WERI-Rb-1 (cell line): ENCODE data around the gene DNM2.
A peak's percentile ranks its signal among the peaks of the same experiment; 100 is the strongest.
"Not testable (repeated sequence)": the region's sequence is repeated elsewhere in the genome, so short reads cannot be mapped to it uniquely, and the experiment has no call there.

Experiments
- DNase-seq: peaks from one replicate; pipeline ENCODE4 v3.0.0-alpha.2; 2020
- H3K27ac ChIP-seq: fragments of 250-450 bp; sonication (Bioruptor Pico); 2 replicates; pipeline ENCODE4 v1.5.1; 2020; ENCODE audit warnings: mild to moderate bottlenecking, moderate library complexity
- H3K27me3 ChIP-seq: fragments of 250-450 bp; sonication (Bioruptor Pico); 2 replicates; pipeline ENCODE4 v1.5.1; 2021; ENCODE audit warnings: mild to moderate bottlenecking, low read depth, moderate library complexity; ENCODE audit not compliant: insufficient read depth, severe bottlenecking
- H3K36me3 ChIP-seq: fragments of 250-450 bp; sonication (Bioruptor Pico); 2 replicates; pipeline ENCODE4 v1.5.1; 2020; ENCODE audit warnings: mild to moderate bottlenecking, moderate library complexity
- H3K4me3 ChIP-seq: 2 replicates; pipeline ENCODE4 v1.5.1; 2011; ENCODE audit warnings: low read depth, mild to moderate bottlenecking, control low read depth, low read length
- H3K9me3 ChIP-seq: fragments of 250-450 bp; sonication (Bioruptor Pico); 2 replicates; pipeline ENCODE4 v1.5.1; 2021; ENCODE audit warnings: mild to moderate bottlenecking, moderate library complexity; ENCODE audit not compliant: severe bottlenecking
- TF ChIP-seq, protein P1 (sequence below): IDR thresholded peaks from 2 replicates; pipeline ENCODE4 v1.5.1; 2011; ENCODE audit warnings: low read depth, mild to moderate bottlenecking, control low read depth, inconsistent platforms, low read length

The DNM2 gene

DNA sequence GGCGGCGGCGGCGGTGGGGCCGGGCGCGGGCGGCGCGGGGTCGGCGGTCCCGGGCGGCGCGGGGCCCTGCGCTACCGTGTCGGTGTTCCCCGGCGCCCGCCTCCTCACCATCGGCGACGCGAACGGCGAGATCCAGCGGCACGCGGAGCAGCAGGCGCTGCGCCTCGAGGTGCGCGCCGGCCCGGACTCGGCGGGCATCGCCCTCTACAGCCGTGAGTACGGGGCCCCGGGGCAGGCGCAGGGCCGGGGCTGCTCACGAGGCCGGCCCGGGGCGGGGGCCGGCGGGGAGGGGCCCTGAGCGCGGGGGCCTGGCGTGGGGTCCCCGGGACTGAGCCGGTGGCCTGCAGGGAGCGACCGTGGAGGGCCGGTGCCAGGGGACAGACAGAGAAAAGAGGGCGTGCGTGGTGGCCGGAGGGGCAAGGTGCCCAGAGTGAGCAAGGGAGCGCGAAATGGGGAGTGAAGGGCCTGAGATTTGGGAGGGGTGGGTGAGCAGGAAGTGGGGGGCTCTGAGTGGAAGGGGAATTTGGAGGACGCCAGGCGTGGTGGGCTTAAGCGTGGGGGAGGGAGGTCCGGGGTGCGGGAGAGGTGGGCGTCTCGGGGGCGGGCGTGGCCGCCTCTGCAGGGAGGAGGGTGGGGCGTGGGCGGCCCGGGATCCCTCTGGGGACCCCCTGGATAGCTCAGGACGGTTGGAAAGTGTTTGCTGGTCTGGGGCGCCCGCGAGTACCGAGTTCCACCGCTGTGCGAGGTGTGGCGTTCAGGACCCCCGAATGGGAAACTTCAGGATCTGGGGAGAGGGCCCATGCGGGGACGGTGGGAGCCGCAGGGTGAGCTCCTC, 154.0 kb downstream of the DNM2 start:
- H3K4me3 ChIP-seq, result peak overlapping the region; percentile 79
- H3K9me3 ChIP-seq, result no peaks in the 10 kb centered on the region
- peak overlapping the region; percentile 87 for H3K27ac ChIP-seq
- TF ChIP-seq, protein P1, sequence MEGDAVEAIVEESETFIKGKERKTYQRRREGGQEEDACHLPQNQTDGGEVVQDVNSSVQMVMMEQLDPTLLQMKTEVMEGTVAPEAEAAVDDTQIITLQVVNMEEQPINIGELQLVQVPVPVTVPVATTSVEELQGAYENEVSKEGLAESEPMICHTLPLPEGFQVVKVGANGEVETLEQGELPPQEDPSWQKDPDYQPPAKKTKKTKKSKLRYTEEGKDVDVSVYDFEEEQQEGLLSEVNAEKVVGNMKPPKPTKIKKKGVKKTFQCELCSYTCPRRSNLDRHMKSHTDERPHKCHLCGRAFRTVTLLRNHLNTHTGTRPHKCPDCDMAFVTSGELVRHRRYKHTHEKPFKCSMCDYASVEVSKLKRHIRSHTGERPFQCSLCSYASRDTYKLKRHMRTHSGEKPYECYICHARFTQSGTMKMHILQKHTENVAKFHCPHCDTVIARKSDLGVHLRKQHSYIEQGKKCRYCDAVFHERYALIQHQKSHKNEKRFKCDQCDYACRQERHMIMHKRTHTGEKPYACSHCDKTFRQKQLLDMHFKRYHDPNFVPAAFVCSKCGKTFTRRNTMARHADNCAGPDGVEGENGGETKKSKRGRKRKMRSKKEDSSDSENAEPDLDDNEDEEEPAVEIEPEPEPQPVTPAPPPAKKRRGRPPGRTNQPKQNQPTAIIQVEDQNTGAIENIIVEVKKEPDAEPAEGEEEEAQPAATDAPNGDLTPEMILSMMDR, result 0 out of 2 replicates have a peak, but pooled peaks have one; percentile 25
- DNase-seq, result peak; percentile 39
- peaks cover 25% of the 10 kb centered on the region for H3K36me3 ChIP-seq
- no peaks in the 10 kb centered on the region for H3K27me3 ChIP-seq

DNA sequence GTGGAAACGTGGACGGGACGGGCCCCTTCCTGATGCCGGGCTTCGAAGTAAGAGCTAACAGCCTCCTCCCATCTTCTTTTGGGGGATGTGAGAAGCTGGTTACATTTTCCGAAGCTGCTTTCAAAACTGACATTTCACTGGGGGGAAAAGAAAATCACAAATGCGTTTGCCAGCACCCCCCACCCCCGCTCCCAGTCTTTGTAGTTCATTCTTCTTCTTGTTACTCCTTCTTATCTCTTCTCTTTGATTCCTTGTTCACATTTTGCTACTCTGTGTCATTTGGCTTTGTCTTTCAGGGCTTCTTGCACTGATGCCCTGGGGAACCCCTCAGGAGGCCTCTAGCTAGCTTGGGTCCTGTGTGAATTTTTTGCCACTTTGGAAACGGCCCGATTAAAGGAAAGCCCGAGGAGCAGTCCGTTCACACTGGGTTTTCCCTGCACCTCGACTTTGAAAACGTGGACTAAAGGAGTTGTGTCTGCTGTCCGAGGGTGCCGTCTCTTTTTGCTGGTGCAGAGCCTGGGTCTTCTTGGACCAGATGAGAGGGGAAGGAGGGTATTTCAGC, 154.7 kb downstream of the DNM2 start:
- TF ChIP-seq, protein P1, result no peak
- Histone ChIP-seq H3K4me3 (peak overlapping the region; percentile 79), H3K27me3 (no peaks in the 10 kb centered on the region), H3K27ac (peak overlapping the region; percentile 87), H3K36me3 (peaks cover 30% of the 10 kb centered on the region), H3K9me3 (no peaks in the 10 kb centered on the region)
- no peak for DNase-seq

DNA sequence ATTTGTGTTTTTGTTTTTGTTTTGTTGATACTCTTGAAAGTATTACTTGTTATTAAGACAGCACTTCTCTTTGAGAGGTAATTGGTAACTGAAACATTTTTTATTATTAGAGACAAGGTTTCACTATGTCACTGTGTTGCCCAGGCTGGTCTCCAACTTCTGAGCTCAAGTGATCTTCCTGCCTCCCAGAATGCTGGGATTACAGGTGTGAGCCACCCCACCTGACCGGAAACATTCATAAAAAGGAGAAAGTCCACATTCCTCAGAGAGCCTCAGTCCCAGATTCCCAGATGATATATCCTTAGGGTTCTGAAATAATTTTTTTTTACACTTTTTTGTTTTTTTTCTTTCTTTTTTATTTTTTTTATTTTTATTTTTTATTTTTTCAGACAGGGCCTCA, 156.1 kb downstream of the DNM2 start:
- H3K27ac ChIP-seq, result no peak overlapping the region
- H3K36me3 ChIP-seq, result peaks cover 33% of the 10 kb centered on the region
- H3K27me3 ChIP-seq, result no peaks in the 10 kb centered on the region
- no peak for DNase-seq
- TF ChIP-seq, protein P1, result no peak
- H3K9me3 ChIP-seq, result no peaks in the 10 kb centered on the region
- H3K4me3 ChIP-seq, result no peak overlapping the region

DNA sequence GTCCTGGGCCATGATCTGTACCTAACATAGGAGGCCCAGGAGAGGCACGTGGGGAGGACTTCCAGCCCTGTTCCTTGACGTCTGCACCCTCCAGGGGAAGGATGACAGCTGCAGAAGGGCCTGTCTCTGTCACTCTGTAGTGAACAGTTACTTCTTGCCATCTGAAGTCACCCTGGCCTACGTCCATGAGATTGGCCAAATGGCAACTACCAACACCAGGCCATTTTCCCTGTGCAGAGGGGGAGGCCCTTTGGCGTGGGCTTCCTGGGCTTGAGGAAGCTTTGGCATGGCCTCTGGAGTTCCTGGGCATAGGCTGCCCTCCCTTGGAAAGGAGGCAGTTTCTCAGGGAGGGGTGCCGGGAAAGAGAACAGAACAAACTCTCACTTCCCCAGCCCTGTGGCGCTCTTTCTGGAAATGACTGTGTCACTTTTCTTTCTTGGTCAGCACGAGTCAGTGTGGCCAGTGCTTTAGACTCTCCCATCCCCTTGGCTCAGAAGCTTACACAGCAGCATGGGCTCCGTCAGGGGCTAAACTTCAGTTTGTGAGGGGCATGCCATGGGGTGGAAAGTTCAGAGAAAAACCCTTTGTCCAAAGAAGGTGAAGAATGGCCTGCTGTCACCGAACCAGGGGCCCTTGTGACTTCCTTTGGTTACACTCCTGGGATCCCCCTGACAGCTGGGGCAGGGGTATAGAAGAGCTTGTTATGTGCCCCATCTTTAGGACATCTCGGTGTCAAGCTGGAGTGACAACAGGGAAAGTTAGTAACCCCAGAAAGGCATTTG, 158.8 kb downstream of the DNM2 start:
- Histone ChIP-seq H3K27ac (no peak overlapping the region), H3K4me3 (no peak overlapping the region)
- no peak for DNase-seq

DNA sequence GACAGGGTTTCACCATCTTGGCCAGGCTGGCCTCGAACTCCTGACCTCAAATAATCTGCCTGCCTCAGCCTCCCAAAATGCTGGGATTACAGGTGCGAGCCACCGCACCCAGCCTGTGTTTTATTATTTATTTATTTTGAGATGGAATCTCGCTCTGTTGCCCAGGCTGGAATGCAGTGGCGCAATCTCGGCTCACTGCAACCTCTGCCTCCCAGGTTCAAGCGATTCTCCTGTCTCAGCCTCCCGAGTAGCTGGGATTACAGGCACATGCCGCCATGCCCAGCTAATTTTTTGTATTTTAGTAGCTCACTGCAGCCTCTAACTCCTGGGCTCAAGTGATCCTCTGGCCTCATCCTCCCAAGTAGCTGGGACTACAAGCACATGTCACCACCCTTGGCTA, 159.7 kb downstream of the DNM2 start:
- not testable (repeated sequence) for DNase-seq, H3K27ac ChIP-seq, H3K9me3 ChIP-seq, H3K4me3 ChIP-seq, H3K27me3 ChIP-seq
- peaks cover 46% of the 10 kb centered on the region for H3K36me3 ChIP-seq

More for the DNA sequence above, 158.8 kb downstream of the DNM2 start:
- TF ChIP-seq, protein P1, result no peak
- Histone ChIP-seq H3K27me3 (no peaks in the 10 kb centered on the region), H3K9me3 (no peaks in the 10 kb centered on the region), H3K36me3 (peaks cover 46% of the 10 kb centered on the region)

DNA sequence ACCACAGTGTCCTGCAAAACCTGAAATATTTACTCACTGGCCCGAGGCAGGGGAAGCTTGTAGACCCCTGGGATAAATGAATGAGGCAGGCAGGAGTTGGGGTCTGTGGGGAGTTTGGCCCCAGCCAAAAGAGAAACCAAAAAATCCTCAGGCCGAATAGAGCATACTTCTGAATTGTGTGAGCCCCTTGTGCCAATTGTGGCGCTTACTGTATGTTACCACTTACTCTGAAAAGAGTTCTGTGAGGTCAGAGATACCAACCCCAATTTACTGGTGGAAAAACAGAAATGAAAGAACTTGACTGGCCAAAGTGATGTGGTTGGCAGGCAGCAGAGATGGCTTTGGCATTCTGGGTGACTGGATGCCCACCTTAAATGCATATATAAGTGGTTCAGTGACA, 160.4 kb downstream of the DNM2 start:
- DNase-seq, result no peak
- TF ChIP-seq, protein P1, result no peak
- H3K9me3 ChIP-seq, result no peaks in the 10 kb centered on the region

More for the DNA sequence above, 160.4 kb downstream of the DNM2 start:
- no peak overlapping the region; the same call in 1 of the 2 replicates for H3K27ac ChIP-seq
- peaks cover 44% of the 10 kb centered on the region for H3K36me3 ChIP-seq
- H3K4me3 ChIP-seq, result no peak overlapping the region
- H3K27me3 ChIP-seq, result no peaks in the 10 kb centered on the region
